ENCODE measurements around the gene IL4R.
"Not testable (repeated sequence)": the region's sequence is repeated elsewhere in the genome, so short reads cannot be mapped to it uniquely, and the experiment has no call there.

IL4R gene

DNA sequence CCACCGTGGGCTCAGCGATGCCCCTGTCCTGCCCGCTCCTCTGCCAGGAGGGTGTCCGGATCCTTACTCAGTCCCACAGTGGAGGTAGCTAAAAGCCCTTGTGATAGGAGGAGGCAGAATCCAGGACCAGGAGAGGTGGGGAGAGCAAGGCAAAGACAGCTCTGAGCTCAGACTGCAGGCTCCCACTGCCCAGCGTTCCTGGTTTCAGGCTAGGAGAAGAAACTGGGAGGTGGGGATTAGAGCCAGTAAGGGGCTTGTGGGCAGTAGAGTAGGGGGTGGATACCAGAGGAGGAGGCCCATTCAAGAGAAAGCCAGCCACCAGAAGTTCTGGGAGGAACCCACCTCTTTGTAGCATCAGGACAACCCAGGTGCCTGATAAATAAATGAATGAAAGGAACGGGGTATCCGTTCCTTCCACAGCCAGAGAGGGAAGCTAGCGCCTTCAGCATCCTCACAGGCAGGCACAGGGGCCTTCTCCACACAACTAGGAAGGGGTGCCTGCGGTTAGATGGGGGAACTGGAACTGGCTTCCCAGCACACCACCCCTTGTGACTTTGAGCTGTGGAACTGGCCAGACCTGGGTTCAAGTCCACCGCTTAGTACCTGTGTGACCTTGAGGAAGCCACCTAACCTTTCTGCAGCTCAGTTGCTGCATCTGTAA is 90.5 kb downstream of the IL4R start:
- H3K27ac ChIP-seq, result no peak overlapping the region
- TF ChIP-seq, protein P1, sequence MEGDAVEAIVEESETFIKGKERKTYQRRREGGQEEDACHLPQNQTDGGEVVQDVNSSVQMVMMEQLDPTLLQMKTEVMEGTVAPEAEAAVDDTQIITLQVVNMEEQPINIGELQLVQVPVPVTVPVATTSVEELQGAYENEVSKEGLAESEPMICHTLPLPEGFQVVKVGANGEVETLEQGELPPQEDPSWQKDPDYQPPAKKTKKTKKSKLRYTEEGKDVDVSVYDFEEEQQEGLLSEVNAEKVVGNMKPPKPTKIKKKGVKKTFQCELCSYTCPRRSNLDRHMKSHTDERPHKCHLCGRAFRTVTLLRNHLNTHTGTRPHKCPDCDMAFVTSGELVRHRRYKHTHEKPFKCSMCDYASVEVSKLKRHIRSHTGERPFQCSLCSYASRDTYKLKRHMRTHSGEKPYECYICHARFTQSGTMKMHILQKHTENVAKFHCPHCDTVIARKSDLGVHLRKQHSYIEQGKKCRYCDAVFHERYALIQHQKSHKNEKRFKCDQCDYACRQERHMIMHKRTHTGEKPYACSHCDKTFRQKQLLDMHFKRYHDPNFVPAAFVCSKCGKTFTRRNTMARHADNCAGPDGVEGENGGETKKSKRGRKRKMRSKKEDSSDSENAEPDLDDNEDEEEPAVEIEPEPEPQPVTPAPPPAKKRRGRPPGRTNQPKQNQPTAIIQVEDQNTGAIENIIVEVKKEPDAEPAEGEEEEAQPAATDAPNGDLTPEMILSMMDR (conservative IDR thresholded peaks at IDR 0.05), result no peak
- TF ChIP-seq ZFX (IDR thresholded peaks at IDR 0.05), result no peak

DNA sequence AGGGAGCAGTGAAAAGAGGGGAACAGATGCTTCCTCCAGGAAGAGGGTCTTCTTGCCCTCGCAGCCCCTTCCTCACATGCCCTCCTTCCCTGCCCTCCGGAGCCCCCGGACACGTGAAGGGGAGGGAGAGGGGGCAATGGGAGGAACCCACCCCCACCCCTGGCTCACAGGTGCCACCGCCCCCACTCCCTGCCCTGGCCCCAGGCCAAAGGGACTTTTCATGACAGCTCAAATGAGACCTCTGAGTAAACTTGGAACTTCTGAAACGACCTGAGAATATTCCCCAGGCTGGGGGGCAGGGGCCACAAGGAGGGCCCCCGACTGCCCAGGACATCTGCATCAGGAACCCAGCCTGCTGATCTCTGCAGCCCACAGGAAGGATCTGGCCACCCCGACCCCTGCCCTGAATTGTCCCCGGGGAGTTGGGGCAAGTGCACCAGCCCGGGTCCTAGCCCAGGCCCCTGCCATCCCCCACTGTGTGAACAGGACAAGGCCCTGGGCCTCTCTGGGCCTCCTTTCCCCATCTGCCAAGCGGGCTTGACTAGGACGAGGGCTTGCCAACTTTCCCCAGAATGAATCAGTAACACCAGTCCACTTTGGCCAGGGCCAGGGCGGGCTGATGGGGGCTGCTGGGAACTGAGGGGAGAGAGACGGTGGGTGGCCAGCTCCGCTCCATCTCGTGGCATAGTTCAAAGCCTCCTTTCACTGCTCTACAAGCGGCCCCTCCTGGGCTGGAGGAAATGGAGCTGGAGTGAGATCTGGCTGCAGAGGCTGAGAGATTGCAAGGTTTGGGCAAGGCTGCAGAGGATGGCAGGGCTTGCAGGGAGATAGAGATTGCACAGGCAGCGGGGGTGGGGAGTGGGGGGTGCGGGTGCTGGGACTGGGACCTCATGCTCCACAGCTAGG is 92.0 kb downstream of the IL4R start:
- no peak overlapping the region for H3K27ac ChIP-seq
- no peak for TF ChIP-seq ZFX (IDR thresholded peaks at IDR 0.05)
- TF ChIP-seq, protein P1 (conservative IDR thresholded peaks at IDR 0.05), result no peak

DNA sequence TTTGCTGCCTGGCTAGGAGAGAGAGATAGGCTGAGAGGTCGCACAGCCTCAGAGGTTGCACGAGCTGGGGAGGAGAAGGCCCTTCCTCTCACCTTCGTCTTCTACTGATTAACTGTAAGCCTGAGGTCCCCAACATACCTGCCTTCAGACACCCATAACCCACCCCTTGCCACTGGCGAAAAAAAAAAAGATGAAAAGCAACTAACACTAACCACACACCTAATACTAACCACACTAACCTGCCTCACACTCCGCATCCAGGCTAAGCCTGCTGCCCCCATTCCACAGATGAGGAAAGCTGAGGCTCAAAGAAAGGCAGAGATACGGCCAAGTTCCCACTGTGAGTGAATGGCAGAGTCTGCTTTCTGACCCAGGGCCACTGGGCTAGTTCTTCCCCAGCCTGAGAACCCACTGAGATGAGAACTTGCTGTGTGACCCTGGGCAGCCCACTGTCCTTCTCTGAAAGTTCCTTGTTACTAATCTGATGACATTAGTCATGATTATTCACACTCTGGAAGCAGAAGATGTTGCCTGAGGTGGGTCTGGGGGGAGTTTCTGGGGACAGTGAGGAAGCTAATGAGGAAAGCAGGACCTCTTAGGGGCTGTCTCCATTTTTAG is 92.8 kb downstream of the IL4R start:
- no peak overlapping the region for H3K27ac ChIP-seq
- TF ChIP-seq, protein P1 (conservative IDR thresholded peaks at IDR 0.05), result no peak
- no peak for TF ChIP-seq ZFX (IDR thresholded peaks at IDR 0.05)

DNA sequence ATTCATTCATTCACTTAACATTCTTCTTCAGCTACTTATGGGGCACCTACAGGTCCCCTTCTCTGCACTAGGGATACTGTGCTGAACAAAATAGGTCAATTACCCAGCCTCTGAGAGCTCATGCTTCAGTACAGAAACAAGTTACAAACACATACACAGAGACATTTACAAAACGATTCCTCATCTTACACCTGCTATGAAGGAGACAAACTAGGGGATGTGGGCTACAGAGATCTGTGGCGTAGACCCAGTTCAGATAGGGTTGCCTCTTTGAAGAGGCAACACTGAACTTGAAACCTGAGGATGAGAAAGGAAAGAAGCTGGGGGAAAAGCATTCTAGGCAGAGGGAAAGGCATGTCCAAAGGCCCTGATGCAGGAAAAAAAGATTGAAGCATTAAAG is 93.4 kb downstream of the IL4R start:
- TF ChIP-seq ZFX (IDR thresholded peaks at IDR 0.05), result no peak
- TF ChIP-seq, protein P1 (conservative IDR thresholded peaks at IDR 0.05), result no peak
- H3K27ac ChIP-seq, result no peak overlapping the region

DNA sequence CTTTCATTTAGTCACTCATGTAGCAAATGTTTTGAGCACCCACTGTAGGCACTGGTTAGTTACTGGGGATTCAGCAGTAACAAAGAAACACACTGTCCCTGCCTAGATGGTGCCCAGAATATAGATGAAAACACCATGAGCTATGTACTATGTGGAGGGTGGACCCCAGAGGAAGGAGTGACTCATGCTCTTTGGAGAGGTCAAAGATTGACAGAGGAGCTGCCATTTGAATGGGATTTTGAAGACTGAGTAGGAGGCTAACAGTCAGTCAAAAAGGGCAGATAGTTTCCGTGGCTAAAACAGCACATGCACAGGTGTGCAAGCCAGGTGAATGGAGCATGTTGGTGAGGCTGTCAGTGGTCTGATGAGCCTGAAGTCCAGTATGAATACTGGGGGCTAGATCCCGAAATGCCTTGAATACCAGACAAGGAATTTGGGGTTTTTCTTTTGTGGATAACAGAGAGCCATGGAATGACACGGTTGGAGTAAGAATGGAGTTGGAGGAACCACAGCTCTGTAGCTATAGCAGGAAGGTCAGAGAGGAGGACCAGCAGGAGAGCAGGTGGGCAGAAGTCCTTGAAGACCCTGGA is 94.3 kb downstream of the IL4R start:
- H3K27ac ChIP-seq, result no peak overlapping the region

DNA sequence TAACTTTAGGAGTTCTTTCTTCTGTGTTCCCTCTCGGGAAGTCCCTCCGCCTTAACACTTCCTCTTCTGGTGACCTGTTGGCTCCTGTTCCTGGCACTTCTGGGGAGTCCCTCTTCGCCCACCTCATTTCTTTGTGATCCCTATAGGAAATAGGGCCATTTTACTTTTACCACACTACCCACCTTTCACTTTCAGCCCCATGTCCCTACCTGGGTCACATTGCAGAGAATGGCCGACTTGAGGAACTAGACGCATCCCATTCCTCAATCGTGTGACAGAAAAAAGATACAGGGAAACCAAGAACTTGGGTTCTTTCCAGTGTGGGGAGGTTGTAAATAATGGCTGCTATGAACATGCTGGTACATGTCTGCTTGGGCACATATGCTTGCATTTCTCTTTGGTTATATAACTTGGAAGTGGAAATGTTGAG is 94.8 kb downstream of the IL4R start:
- TF ChIP-seq ZFX (IDR thresholded peaks at IDR 0.05), result no peak
- TF ChIP-seq, protein P1 (conservative IDR thresholded peaks at IDR 0.05), result no peak
- no peak overlapping the region for H3K27ac ChIP-seq

More for the DNA sequence above, 94.3 kb downstream of the IL4R start:
- TF ChIP-seq, protein P1 (conservative IDR thresholded peaks at IDR 0.05), result no peak
- TF ChIP-seq ZFX (IDR thresholded peaks at IDR 0.05), result no peak

DNA sequence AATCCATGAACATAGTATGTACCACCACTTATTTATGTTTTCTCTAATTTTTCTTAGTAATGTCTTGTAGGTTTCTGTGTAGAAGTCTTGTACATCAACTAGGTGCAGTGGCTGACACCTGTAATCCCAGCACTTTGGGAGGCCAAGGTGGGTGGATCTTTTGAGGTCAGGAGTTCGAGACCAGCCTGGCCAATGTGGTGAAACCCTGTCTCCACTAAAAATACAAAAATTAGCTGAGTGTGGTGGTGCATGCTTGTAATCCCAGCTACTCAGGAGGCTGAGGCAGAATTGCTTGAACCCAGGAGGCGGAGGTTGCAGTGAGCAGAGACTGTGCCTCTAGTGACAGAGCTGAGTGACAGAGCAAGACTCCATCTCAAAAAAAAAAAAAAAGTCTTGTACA is 96.2 kb downstream of the IL4R start:
- not testable (repeated sequence) for H3K27ac ChIP-seq

All from C4-2B (cell line).